ENCODE results near the gene SRRM2. TPM values are rescaled to one million over a fixed set of nuclear protein-coding genes. Genes with fewer than 3 reads are reported as not detected.

The SRRM2 gene
- total RNA-seq, 1 donor from 2014 or later = 239 TPM

- intact Hi-C loops (cut with DNase I) = loop anchor here (1.0 to 2.0 kb wide), 2 partner anchors 24 to 116 kb away; partner anchors contain the start of gene ELOB
- DNase-seq (ENCODE audit: missing footprints) (no peak), ATAC-seq (peak; percentile 85)
These were observed 653 bp downstream of the SRRM2 start for GRCh38 chr16:2752850-2753732.

- no peak for DNase-seq (ENCODE audit: missing footprints)
- ATAC-seq = no peak
- intact Hi-C loops (cut with DNase I) = loop anchor here (2.0 kb wide), 1 partner anchor 115 kb away; no protein-coding TSS in a partner anchor
These were observed 1.2 kb downstream of the SRRM2 start for GRCh38 chr16:2753733-2754020.

- DNase-seq (ENCODE audit: missing footprints) = no peak
- no peak for ATAC-seq
- intact Hi-C loops (cut with DNase I) = no loop called here
These were observed 2.7 kb downstream of the SRRM2 start for GRCh38 chr16:2755158-2755557.

GRCh38 chr16:2756288-2757015, 4.0 kb downstream of the SRRM2 start:
- DNase-seq (ENCODE audit: missing footprints) (no peak), ATAC-seq (no peak)
- intact Hi-C loops (cut with DNase I) = no loop called here

- ATAC-seq (no peak), DNase-seq (ENCODE audit: missing footprints) (no peak)
- intact Hi-C loops (cut with DNase I) = no loop called here
These were observed 4.9 kb downstream of the SRRM2 start for GRCh38 chr16:2757344-2757743.

- DNase-seq (ENCODE audit: missing footprints) = no peak
- no peak for ATAC-seq
- intact Hi-C loops (cut with DNase I) = no loop called here
These were observed 9.0 kb downstream of the SRRM2 start for GRCh38 chr16:2761472-2761871.

GRCh38 chr16:2761886-2762583, 9.6 kb downstream of the SRRM2 start:
- DNase-seq (ENCODE audit: missing footprints) (peak; percentile 37), ATAC-seq (no peak)
- intact Hi-C loops (cut with DNase I) = no loop called here

GRCh38 chr16:2762711-2763110, 10.3 kb downstream of the SRRM2 start:
- ATAC-seq = no peak
- peak; percentile 16 for DNase-seq (ENCODE audit: missing footprints)
- intact Hi-C loops (cut with DNase I) = no loop called here

GRCh38 chr16:2763173-2763572, 10.7 kb downstream of the SRRM2 start:
- no peak for DNase-seq (ENCODE audit: missing footprints)
- intact Hi-C loops (cut with DNase I) = no loop called here
- ATAC-seq = no peak

GRCh38 chr16:2764718-2765117, 12.3 kb downstream of the SRRM2 start:
- intact Hi-C loops (cut with DNase I) = no loop called here
- DNase-seq (ENCODE audit: missing footprints) (peak; percentile 9), ATAC-seq (no peak)

- ATAC-seq = no peak
These were observed 13.3 kb downstream of the SRRM2 start for GRCh38 chr16:2765462-2766404.

GRCh38 chr16:2766430-2767139, 14.1 kb downstream of the SRRM2 start:
- intact Hi-C loops (cut with DNase I) = no loop called here
- ATAC-seq (no peak), DNase-seq (ENCODE audit: missing footprints) (peak; percentile 53)

More at GRCh38 chr16:2765462-2766404, 13.3 kb downstream of the SRRM2 start:
- peak; percentile 37 for DNase-seq (ENCODE audit: missing footprints)
- intact Hi-C loops (cut with DNase I) = no loop called here

- intact Hi-C loops (cut with DNase I) = no loop called here
- ATAC-seq (no peak), DNase-seq (ENCODE audit: missing footprints) (no peak)
These were observed 14.8 kb downstream of the SRRM2 start for GRCh38 chr16:2767140-2767731.

GRCh38 chr16:2767891-2768290, 15.5 kb downstream of the SRRM2 start:
- DNase-seq (ENCODE audit: missing footprints) (no peak), ATAC-seq (no peak)
- intact Hi-C loops (cut with DNase I) = no loop called here

- intact Hi-C loops (cut with DNase I) = no loop called here
- ATAC-seq (no peak), DNase-seq (ENCODE audit: missing footprints) (no peak)
These were observed 16.1 kb downstream of the SRRM2 start for GRCh38 chr16:2768403-2769089.

- DNase-seq (ENCODE audit: missing footprints) = no peak
- no peak for ATAC-seq
- intact Hi-C loops (cut with DNase I) = no loop called here
These were observed 16.7 kb downstream of the SRRM2 start for GRCh38 chr16:2769100-2769529.

GRCh38 chr16:2769675-2770056, 17.2 kb downstream of the SRRM2 start:
- intact Hi-C loops (cut with DNase I) = no loop called here
- ATAC-seq = no peak
- no peak for DNase-seq (ENCODE audit: missing footprints)

Data from Right ventricle myocardium inferior (tissue), 1 donor.